Pons (tissue), 1 donor: ENCODE measurements around the gene ORM1.
"Not testable (repeated sequence)": the region's sequence is repeated elsewhere in the genome, so short reads cannot be mapped to it uniquely, and the experiment has no call there.

Experiments
- DNase-seq: peaks from one replicate; pipeline ENCODE4 v3.0.0-alpha.2; 2016; ENCODE audit warnings: low spot score

The ORM1 gene

GRCh38 chr9:114322831-114323531 is at the start of gene ORM1:
ORM1 (plus strand) TSS chr9:114323098; CDS start chr9:114323134, 36 bp downstream.
- not testable (repeated sequence) for DNase-seq

GRCh38 chr9:114273461-114273881 is 49.4 kb upstream of the ORM1 start:
- no peak for DNase-seq

GRCh38 chr9:114274217-114274616 is 48.7 kb upstream of the ORM1 start:
- no peak for DNase-seq

GRCh38 chr9:114275246-114276004 is 47.5 kb upstream of the ORM1 start:
- DNase-seq, result no peak

GRCh38 chr9:114276908-114277821 is 45.7 kb upstream of the ORM1 start:
- no peak for DNase-seq

GRCh38 chr9:114278356-114278755 is 44.5 kb upstream of the ORM1 start:
- no peak for DNase-seq

GRCh38 chr9:114278881-114279570 is 43.9 kb upstream of the ORM1 start:
- DNase-seq, result no peak

- no peak for DNase-seq
These were observed 43.2 kb upstream of the ORM1 start for GRCh38 chr9:114279693-114280092.

GRCh38 chr9:114280636-114281472 is 42.0 kb upstream of the ORM1 start:
- DNase-seq, result no peak

- no peak for DNase-seq
These were observed 41.3 kb upstream of the ORM1 start for GRCh38 chr9:114281473-114282103.

GRCh38 chr9:114282104-114282485 is 40.8 kb upstream of the ORM1 start:
- no peak for DNase-seq

- DNase-seq, result no peak
These were observed 40.4 kb upstream of the ORM1 start for GRCh38 chr9:114282507-114282906.

- DNase-seq, result no peak
These were observed 40.0 kb upstream of the ORM1 start for GRCh38 chr9:114282926-114283325.

- DNase-seq, result no peak
These were observed 39.3 kb upstream of the ORM1 start for GRCh38 chr9:114283551-114284111.

GRCh38 chr9:114284316-114285060 is 38.4 kb upstream of the ORM1 start:
- no peak for DNase-seq

GRCh38 chr9:114285166-114285867 is 37.6 kb upstream of the ORM1 start:
- DNase-seq, result no peak

- DNase-seq, result no peak
These were observed 36.7 kb upstream of the ORM1 start for GRCh38 chr9:114286146-114286679.

GRCh38 chr9:114287001-114287762 is 35.7 kb upstream of the ORM1 start:
- DNase-seq, result no peak
